T-helper 1 cell (primary cell): ENCODE measurements around the gene SPRY2.
"Not testable (repeated sequence)": the region's sequence is repeated elsewhere in the genome, so short reads cannot be mapped to it uniquely, and the experiment has no call there.

ENCODE experiments used
- DNase-seq, 5 donors: peaks; one replicate each; pipeline ENCODE4 v3.0.0-alpha.2; 2012 to 2020

The SPRY2 gene

GRCh38 chr13:80348314-80348713 lies 7.4 kb upstream of the SPRY2 start:
- no peak for DNase-seq

DNA sequence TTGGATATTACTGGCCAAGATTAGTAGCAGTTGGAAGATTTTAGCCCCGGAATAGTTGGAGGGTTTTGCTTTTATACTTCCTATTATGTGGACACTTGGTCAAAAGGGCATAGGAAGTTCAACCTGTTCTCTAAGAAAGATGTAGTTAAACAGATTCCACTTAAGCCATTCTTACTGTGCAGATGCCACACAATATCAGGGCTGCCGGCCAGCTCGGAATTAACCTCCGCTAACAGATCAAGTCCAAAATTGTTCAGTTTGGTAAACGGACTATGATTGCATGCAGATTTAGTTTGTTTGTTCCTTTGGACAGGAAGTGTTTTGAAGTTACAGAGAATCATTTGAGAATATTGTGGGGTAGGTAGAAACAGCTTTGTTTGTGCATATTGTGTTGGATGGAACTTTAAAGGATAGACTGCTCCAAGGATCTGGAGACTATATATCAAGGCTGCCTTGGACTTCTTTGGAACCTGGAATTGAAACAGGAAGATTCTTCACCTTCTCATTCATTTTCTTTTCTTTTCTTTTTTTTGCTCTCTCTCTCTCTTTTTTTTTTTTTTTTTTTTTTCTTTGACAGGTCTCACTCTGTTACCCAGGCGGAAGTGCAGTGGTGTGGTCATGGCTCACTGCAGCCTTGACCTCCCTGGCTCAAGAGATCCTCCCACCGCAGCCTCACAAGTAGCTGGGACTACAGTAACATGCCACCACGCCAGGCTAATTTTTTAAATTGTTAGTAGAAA lies 5.0 kb upstream of the SPRY2 start:
- DNase-seq: no peak

GRCh38 chr13:80344032-80344431 lies 3.1 kb upstream of the SPRY2 start:
- DNase-seq: not testable (repeated sequence)

DNA sequence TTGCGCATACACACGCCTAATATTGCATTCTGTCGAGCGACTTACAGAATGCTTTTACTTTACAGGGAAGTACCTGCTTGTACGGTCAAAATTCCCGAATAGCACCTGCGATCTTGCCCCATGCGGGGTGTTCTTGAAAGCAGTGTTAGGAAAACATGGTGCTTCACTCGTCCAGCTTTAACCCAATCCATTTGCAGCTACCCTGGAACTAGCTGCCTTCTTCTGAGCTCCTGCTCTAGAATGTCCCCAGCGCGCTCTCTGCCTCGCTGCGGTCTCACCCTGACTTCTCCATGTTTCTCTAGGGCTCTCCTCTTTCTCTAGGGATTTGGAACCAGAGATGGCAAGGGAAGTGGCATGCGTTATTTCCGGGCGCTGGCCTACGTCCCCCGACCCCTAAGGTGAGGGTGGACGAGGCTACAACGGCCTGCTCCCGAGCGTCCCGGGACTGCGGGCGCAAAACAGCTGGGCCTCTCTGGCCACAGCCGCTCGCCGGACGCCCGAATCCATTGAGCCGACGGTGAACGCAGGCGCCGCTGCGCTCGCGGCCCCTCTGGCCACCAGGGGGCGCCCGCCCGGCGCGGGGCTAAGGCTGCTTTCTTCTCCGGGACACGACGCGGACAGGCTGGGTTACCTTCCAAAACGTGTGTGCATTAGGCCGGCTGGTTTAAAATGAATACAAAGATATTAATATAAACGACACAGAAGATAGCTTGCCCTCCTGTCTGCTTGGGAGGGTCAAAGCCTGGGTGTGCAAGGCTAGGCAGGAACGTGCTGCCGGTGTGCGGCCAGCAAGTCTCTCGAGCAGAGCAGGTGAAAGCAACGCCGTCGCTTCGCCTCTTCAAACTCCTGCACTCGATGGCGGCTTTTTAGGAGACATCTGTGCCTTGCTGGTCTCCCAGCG lies 1.8 kb upstream of the SPRY2 start:
- DNase-seq: peak in 4 of 5 donors; percentile 19 to 45 (median 36)

- DNase-seq: no peak
Measured at GRCh38 chr13:80341756-80342370, 937 bp upstream of the SPRY2 start.

- DNase-seq: no peak
Measured at GRCh38 chr13:80340651-80341100, 250 bp downstream of the SPRY2 start.

- no peak for DNase-seq
Measured at GRCh38 chr13:80339912-80340650, 845 bp downstream of the SPRY2 start.

DNA sequence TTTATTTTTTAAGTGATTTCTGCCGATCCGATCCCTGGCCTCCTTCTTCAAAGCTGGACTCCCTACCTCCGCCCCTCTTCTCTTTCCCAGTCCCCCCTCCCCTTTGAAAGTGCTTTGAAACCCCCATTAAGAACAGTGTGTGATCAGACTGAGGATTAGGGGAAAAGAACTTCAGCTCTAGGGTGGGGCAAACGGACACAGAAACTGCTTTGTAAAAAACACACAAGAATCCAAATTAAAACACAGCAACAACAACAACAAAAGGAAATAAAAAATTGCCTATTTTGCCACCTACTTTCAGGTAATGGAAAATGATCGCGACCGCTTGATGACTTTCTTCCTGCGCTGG lies 1.4 kb downstream of the SPRY2 start:
- no peak for DNase-seq

DNA sequence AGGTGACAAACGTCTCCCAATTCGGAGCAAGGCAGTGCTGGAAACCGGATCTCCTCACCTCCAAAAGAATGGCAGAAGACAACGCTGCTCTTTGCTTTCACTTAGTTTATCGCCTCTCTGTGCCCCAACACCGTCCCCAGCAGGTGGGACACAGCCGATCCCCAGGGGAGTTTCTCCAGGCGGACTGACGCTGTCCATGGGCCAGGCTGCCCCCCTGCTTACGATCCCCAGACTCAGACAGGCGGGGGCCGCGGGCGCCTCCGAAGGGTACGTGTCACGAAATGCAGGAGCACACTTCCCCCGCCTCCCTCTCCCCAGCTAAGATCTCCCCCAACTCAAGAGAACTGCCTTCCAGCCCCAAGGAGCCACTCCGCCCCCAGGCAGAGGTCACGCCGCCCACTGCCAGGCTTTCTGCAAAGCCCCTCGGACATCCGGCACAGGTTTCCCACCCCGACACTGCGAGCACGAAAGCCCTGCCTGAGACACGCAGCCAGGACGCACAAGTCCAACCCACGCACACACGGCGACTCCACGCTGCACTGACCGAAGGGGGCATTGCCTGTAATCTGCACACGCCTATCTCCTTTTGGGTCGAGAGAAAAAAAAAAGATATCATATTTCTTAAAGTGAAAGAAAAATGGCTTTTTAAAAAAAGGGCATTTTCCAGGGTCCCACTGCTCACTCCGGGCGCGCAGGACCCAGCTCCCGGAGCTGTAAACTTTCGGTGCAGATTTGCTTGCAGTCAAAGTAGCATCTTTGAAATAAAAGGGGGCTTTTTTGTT lies 2.0 kb downstream of the SPRY2 start:
- no peak for DNase-seq

GRCh38 chr13:80337288-80338081 lies 3.4 kb downstream of the SPRY2 start:
- no peak for DNase-seq

- DNase-seq: no peak
Measured at GRCh38 chr13:80336776-80337287, 4.1 kb downstream of the SPRY2 start.

- no peak for DNase-seq
Measured at GRCh38 chr13:80336370-80336769, 4.6 kb downstream of the SPRY2 start.

- DNase-seq: no peak
Measured at GRCh38 chr13:80334597-80335260, 6.2 kb downstream of the SPRY2 start.

DNA sequence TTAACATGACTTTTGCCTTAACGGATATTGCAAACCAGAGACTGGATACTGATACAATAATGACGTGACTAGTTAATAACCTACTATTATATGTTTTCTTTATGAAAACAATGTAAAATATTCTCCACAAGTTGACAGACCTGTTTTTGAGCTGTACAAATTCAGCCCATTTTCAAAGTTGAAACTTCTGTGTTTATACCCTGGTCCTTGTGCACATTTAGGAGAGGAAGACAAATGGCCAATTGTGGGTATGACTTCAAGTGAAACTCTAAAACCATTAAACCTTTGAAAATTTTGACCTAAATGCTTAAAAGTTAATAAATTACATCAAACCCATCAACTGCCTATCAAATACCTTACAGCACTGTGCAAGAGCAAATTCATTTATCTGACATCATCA lies 8.9 kb downstream of the SPRY2 start:
- no peak for DNase-seq

DNA sequence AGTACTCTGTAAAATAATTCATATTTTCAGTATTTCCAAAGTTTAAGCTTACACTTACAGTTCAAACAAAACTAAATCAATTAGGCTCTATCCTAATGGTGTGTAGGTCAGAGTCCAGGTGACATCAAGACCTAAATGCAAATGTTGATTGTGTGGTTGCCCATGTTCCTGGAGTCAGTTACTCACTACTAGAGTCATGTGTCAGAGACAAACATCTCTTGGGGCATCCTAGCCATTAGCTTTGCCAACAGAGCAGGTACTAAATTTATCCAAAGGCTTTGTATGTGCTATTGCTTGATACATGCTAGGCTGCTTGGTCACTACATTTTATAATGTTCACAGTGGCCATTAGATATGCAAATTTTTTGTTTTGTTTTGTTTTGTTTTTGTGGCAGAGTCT lies 11.7 kb downstream of the SPRY2 start:
- no peak for DNase-seq

- no peak for DNase-seq
Measured at GRCh38 chr13:80319004-80319403, 21.9 kb downstream of the SPRY2 start.

GRCh38 chr13:80314711-80315653 lies 25.9 kb downstream of the SPRY2 start:
- no peak for DNase-seq

DNA sequence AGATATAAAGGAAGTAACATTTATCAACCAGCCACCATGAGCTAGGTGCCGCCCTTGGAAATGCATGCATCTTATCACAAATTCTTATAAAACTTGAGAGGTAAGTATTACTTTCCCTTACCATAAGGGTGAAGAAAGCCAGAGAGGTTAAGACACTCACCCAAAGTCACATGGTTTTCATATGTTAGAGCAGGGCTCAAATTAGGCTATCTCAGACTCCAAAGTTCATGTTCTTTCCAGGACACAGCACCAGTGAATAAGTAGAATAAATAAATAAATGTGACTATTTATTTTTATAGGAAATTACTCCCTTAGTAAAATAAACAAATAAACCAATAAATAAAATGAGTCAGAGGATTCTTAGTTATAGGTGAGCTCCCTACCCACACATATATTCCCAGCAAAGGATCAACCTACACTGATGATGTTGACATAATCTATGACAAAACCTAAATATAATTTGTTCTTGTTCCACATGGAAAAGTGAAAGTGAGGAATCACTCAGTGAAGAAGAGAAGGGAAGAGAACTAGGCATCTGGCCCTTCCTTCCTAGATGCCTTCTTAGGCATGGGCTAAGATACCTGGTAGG lies 27.2 kb downstream of the SPRY2 start:
- no peak for DNase-seq

DNA sequence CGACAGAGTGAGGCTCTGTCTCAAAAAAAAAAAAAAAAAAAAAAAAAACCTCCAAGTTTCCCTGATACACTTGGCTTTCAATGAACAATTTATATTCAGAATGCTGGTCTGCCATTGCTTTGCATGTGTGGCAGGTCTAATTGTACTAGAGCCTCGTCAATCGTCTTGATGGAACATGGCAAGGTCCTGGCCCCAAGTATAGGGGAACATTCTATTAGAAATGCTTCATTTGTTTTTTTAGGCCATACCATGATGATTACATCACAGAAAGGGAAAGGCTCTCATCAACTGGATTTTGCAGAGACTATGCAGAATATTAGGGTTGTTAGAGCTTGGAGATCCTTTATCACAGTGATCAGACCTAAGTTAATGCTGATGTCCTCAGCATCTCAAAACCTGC lies 28.0 kb downstream of the SPRY2 start:
- DNase-seq: no peak
